Colon (tissue), 2 donors: ENCODE results near the gene IFT81.
"Not testable (repeated sequence)": the region's sequence is repeated elsewhere in the genome, so short reads cannot be mapped to it uniquely, and the experiment has no call there.

Experiments used
- FAIRE-seq: peaks from 2 replicates; lab custom pipeline; 2012; peaks lifted over from hg19 to GRCh38; lab: Jason Lieb, UNC
- donor health status: control.
- donor health status: control.

IFT81 gene

GRCh38 chr12:110205931-110206330, 81.8 kb downstream of the IFT81 start:
- FAIRE-seq, result no peak

- not testable (repeated sequence) for FAIRE-seq
These were observed 87.7 kb downstream of the IFT81 start for GRCh38 chr12:110211639-110212536.

GRCh38 chr12:110217996-110218674, 94.0 kb downstream of the IFT81 start:
- no peak for FAIRE-seq

- FAIRE-seq, result no peak
These were observed 97.9 kb downstream of the IFT81 start for GRCh38 chr12:110222027-110222426.

- FAIRE-seq, result no peak
These were observed 98.3 kb downstream of the IFT81 start for GRCh38 chr12:110222433-110222832.

GRCh38 chr12:110223777-110224378, 99.7 kb downstream of the IFT81 start:
- FAIRE-seq, result no peak

GRCh38 chr12:110224379-110225304, 100.5 kb downstream of the IFT81 start:
- no peak for FAIRE-seq

GRCh38 chr12:110227138-110227537, 103.0 kb downstream of the IFT81 start:
- FAIRE-seq, result no peak

GRCh38 chr12:110228348-110228747, 104.2 kb downstream of the IFT81 start:
- FAIRE-seq, result not testable (repeated sequence)

- FAIRE-seq, result no peak
These were observed 104.6 kb downstream of the IFT81 start for GRCh38 chr12:110228756-110229155.

- FAIRE-seq, result no peak
These were observed 105.3 kb downstream of the IFT81 start for GRCh38 chr12:110229409-110229808.

GRCh38 chr12:110230655-110231054, 106.5 kb downstream of the IFT81 start:
- no peak for FAIRE-seq

- FAIRE-seq, result no peak
These were observed 109.2 kb downstream of the IFT81 start for GRCh38 chr12:110233212-110233903.

- no peak for FAIRE-seq
These were observed 110.2 kb downstream of the IFT81 start for GRCh38 chr12:110234331-110234751.

- FAIRE-seq, result peak; percentile 66
These were observed 110.6 kb downstream of the IFT81 start for GRCh38 chr12:110234755-110235154.

- no peak for FAIRE-seq
These were observed 111.2 kb downstream of the IFT81 start for GRCh38 chr12:110235383-110235782.

- FAIRE-seq, result no peak
These were observed 119.1 kb downstream of the IFT81 start for GRCh38 chr12:110243227-110243626.

GRCh38 chr12:110244372-110244771, 120.2 kb downstream of the IFT81 start:
- no peak for FAIRE-seq

GRCh38 chr12:110244829-110245228, 120.7 kb downstream of the IFT81 start:
- FAIRE-seq, result no peak

GRCh38 chr12:110245369-110245772, 121.2 kb downstream of the IFT81 start:
- FAIRE-seq, result no peak
